Activated CD8-positive, alpha-beta memory T cell treated with anti-CD3 and anti-CD28 coated beads for 1 hour (primary cell): Measurements from ENCODE around the gene ATN1.
A peak's percentile ranks its signal among the peaks of the same experiment; 100 is the strongest.
"Not testable (repeated sequence)": the region's sequence is repeated elsewhere in the genome, so short reads cannot be mapped to it uniquely, and the experiment has no call there.

Experiments
- DNase-seq, 2 donors: peaks; one replicate each; pipeline ENCODE4 v3.0.0-alpha.2; 2020; ENCODE audit warnings: low read depth in 1 of 2; ENCODE audit errors: extremely low read depth in 1 of 2

The ATN1 gene

DNA sequence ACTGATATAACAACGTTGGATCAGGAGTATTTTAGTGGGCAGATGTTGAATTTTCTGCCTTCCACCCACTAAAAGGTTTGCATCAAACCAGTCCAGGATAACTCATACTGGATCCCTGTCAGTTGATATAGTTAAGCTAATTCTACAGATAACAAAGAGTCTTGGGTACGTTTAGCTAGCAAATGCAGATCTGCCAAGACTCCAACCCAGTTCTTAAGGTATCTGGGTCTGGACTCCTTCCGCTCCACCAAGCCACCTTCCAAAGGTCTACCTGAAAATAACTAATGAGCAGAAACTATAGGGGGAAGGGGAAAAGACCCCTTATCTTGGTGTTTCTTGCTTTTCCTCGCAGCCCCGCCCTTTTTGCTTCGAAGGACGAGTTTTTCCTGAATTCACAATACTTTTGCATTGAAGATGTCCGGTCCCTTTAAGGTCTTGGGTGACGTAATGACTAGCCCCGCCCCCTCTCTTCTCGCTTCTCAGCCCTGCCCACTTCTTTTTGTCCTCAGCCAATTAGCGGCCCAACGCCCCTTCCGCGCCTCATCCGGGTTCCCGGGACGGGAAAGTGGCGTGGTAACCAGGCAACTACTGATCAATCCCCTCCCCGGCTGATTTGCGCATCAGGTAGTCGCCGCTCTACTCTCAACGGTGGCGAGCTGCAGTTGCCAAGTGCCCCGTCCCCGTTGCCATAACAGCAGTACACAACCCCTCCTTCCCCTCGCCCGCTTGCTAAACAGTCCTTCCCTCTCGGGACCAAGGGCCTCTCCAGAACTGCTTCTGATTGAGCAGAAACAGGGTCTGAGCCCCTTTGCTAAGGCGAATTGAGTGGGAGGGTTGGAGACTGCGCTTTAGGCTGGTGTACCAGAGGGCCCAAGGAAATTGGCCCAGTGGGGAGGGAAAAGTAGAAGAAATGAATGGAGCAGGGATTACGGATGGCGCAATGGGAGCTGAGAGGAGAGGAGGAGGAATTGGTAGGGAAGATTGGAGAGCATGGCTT is 23.2 kb upstream of the ATN1 start, which contains the start of gene LRRC23:
TSS of gene LRRC23 (plus strand) at position 543 of the 997 bp plus-strand sequence. CDS start 812 bp downstream, outside the sequence.
- DNase-seq, result peak; percentile 94 to 96

DNA sequence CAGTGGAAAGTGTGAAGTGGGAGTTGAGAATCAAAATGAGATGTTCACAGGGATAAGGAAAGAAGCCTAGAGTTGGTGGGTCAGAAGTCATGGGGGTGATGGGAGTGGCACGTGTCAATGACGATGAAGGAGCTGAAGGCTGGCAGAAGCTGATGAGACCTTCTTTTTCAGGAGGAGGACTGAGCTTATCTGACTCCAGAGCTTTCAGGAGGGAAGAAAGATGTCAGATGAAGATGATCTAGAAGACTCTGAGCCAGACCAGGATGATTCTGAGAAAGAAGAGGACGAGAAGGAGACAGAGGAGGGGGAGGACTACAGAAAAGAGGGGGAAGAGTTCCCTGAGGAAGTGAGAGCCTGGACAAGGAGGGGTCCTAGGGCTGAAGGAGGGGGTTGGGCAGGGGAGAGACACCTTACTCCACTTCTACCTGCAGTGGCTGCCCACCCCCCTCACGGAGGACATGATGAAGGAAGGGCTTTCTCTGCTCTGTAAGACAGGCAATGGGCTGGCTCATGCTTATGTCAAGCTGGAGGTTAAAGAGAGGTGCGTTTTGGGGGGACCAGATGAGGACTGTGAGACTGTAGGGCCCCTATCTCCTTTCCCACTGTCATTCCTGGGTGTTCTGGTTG is 22.2 kb upstream of the ATN1 start:
- no peak for DNase-seq

GRCh38 chr12:6908141-6908540 is 19.6 kb upstream of the ATN1 start:
- not testable (repeated sequence) for DNase-seq

DNA sequence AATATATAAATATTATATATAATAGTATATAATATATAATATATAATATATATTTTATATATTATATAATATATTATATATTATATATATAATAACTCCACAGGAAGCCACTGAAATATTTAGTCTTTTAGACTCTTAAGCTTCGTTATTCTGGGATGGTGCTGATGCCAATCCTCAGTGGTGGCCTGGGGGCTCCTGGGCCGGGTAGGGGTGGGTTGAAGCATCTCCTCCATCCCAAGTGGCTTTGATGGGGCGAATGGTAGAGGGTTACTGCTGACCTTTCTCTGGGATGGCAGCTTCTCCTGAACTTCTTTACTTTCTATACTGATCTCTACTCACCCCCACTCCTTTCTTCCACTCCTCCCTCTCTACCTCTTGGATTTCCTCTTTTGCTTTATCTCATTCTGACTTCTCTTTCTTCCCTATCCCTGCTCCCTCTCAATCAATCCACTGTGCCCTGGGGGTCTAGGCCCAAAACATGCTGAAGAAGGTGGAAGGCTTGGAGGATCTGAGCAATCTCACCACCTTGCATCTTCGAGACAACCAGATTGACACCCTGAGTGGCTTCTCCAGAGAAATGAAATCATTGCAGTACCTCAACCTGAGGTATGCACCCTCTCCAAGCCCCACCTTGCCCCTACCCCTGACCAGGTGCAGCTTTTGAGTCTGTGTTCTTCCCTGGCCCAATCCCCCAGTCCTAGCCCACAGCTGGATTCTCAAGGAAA is 18.2 kb upstream of the ATN1 start:
- DNase-seq, result no peak

- no peak for DNase-seq
Measured at GRCh38 chr12:6912164-6912935, 15.4 kb upstream of the ATN1 start.

GRCh38 chr12:6914246-6914946 is 13.4 kb upstream of the ATN1 start, which contains the start of gene ENO2:
ENO2 (plus strand) TSS chr12:6914580; CDS start chr12:6915833, 1,253 bp downstream.
- peak; percentile 74 to 76 for DNase-seq

DNA sequence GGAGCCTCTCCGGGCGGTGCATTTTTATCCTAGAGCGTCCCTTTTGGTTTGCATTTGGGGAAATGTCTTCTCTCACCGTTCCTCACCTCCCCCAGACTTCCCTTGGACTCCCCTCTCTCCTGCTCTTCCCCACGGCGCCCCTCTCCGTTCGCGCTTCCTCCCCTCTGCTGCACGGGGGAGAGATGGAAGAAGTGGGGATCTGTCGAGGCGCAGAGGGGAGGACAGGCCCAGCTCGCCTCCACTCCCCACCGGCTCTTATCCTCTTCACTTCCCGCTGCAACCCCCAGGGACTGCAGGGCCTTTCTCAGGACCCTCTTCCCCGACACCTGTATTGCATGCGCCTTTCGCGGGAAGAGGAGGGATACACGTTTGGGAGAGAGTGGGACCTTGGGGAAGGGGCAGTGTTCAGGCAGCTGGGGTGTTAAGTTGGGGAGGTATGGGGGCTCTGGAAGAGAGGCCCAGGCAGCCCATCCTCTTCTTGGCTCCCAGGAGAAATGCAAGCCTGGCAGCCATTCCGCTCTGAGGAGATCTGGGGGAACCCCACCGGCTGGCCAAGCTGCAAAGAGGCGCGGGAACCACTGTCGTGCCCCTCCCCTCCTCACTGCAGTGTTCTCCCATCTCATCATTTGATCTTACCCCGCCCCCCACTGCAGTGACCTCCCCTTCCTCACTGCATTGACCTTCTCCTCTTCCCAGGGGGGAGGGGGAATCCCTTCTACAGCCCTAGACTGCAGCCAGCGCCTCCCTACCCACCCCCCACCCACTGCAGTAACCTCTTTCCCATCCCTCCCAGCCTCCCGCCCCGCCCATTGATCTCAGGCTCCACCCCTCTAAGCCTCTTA is 12.6 kb upstream of the ATN1 start:
- DNase-seq, result no peak

DNA sequence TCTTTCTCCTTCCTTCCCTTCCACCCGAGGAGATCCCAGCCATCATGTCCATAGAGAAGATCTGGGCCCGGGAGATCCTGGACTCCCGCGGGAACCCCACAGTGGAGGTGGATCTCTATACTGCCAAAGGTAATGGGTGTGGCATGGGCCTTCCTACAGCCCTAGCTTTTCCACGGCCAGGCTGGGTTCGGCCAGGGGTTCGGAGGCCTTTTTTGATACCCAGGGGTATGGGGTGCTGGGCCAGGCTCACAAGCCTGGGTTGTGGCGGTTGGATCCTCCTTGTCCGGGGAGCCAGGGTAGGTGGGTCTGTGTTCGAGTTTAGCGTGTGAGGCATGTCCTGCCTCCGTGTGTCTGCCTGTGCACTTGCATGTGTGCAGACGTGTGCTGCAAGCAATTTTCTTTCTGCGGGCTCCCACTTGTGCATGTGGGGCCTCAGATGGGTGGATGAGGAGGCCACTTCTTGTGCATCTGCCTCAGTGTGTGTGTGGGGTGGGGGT is 11.9 kb upstream of the ATN1 start:
- DNase-seq, result no peak

DNA sequence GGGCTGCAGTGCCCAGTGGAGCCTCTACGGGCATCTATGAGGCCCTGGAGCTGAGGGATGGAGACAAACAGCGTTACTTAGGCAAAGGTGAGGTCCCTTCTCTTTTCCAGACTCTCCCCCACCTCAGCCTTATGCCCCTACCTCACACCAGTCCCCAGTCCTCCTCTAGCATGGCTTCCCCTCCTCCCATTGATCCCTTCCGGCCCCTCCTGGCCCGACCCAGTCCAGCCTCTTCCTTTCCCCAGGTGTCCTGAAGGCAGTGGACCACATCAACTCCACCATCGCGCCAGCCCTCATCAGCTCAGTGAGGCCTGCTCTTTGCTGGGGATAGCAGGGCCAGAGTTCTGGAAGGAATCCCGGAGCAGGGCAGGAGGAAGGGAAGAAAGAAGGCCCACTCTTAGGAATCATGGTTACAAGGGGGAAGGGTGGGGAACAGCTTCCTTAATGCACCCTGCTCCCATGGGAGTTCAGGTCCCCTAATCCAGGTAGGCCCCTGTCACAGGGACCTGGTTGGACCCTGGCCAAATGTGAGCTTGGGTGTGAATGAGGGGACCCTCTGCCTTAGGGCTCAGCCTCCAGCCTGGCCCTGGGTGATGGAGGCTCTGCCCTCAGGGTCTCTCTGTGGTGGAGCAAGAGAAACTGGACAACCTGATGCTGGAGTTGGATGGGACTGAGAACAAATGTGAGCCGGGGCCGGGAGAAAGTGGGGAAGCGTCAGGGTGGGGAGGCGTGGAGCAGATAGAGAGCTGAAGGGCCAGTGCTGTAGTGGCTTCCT is 11.1 kb upstream of the ATN1 start:
- DNase-seq, result no peak

GRCh38 chr12:6917491-6918231 is 10.1 kb upstream of the ATN1 start:
- DNase-seq, result no peak

DNA sequence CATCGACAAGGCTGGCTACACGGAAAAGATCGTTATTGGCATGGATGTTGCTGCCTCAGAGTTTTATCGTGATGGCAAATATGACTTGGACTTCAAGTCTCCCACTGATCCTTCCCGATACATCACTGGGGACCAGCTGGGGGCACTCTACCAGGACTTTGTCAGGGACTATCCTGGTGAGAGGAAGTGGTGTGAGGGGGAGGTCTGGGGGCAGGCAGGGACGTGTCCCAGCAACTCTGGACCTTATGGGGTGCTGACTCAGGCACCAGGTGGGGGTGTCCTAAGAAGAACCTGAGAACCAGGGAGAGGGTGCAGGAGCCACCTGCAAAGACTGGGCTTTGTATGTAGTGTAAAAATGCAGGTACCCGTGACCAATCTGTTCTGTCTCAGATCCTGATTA is 8.2 kb upstream of the ATN1 start:
- DNase-seq, result no peak

DNA sequence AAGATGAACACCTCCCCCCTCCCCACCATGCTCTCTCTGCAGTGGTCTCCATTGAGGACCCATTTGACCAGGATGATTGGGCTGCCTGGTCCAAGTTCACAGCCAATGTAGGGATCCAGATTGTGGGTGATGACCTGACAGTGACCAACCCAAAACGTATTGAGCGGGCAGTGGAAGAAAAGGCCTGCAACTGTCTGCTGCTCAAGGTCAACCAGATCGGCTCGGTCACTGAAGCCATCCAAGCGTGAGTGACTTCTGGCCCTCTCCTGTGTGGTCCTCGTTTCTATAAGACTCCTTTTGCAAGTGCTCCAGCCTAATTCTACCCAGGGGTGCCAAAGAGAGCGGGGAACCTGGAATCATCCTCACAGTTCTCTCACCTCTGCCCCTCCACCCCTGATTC is 6.2 kb upstream of the ATN1 start:
- DNase-seq, result no peak

DNA sequence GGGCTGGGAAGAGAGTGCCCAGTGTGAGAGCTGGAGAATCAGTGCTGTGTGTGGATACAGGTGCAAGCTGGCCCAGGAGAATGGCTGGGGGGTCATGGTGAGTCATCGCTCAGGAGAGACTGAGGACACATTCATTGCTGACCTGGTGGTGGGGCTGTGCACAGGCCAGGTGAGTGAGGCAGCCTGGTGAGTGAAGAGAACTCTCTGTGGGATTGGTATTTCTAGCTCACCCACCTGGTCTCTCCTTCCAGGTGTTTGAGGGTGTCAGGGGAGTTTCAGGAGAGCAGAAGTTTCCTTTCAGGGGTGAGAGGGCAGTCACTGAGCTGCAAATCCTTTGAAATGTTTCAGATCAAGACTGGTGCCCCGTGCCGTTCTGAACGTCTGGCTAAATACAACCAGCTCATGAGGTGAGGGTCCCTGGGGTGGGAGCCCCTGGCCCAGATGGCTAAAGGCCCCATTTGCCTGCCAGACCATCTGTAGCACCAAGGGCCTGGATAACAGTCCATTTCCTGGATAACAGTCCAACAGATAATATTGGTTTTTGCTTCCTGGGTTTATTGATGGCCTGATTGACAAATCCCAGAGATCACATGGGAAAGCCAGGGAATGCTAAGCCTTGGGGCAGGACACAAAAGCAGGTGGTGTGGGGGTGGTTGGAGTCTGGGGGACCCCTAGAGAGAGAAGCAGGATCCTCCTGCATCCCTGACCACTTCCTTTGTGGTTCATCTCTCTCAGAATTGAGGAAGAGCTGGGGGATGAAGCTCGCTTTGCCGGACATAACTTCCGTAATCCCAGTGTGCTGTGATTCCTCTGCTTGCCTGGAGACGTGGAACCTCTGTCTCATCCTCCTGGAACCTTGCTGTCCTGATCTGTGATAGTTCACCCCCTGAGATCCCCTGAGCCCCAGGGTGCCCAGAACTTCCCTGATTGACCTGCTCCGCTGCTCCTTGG is 5.5 kb upstream of the ATN1 start:
- DNase-seq, result no peak

- DNase-seq, result no peak
Measured at GRCh38 chr12:6923003-6923732, 4.6 kb upstream of the ATN1 start.

GRCh38 chr12:6923851-6924250 is 3.9 kb upstream of the ATN1 start:
- DNase-seq, result no peak

DNA sequence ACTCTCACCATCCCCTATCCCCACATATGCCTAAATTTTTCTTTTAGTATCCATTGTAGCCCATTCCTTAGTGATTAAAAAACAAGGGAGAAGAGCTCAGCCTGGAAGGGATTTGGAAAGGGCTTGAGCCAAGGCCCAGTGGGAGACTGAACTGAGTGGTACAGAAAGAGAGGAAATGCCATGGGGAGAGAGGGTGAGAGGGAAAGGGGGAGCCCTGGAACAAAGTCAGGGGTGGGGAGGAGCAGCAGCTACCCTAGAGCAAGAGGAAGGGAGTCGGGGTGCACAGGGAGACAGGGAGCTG is 2.6 kb upstream of the ATN1 start:
- no peak for DNase-seq
